GM12892 (cell line): ENCODE measurements around the gene HPS4.

Experiments
- DNase-seq: peaks from one replicate; pipeline ENCODE4 v3.0.0; 2011; ENCODE audit not compliant: insufficient read length
- FAIRE-seq: peaks from 2 replicates; lab custom pipeline; 2011; peaks lifted over from hg19 to GRCh38; lab: Jason Lieb, UNC
- POLR2A ChIP-seq: IDR thresholded peaks from 2 replicates; pipeline ENCODE4 v1.6.1; 2011; ENCODE audit warnings: low read depth, low read length, control low read depth
- POLR2AphosphoS5 ChIP-seq: IDR thresholded peaks from 2 replicates; pipeline ENCODE4 v1.6.1; 2011; ENCODE audit warnings: low read depth, low read length, control low read depth
- TAF1 ChIP-seq: IDR thresholded peaks from 2 replicates; pipeline ENCODE4 v1.6.1; 2011; ENCODE audit warnings: low read depth, mild to moderate bottlenecking, control low read depth, low read length, borderline replicate concordance

HPS4 gene

GRCh38 chr22:26487996-26488395 is 4.4 kb upstream of the HPS4 start:
- TF ChIP-seq TAF1: no peak
- no peak for TF ChIP-seq POLR2AphosphoS5
- no peak for TF ChIP-seq POLR2A
- FAIRE-seq (no peak), DNase-seq (no peak)

GRCh38 chr22:26486394-26486793 is 2.8 kb upstream of the HPS4 start:
- no peak for TF ChIP-seq POLR2A
- TF ChIP-seq TAF1: no peak
- no peak for TF ChIP-seq POLR2AphosphoS5
- FAIRE-seq (no peak), DNase-seq (no peak)

GRCh38 chr22:26485806-26486390 is 2.3 kb upstream of the HPS4 start:
- TF ChIP-seq POLR2A (no peak), TAF1 (no peak), POLR2AphosphoS5 (no peak)
- FAIRE-seq (no peak), DNase-seq (no peak)

GRCh38 chr22:26485013-26485412 is 1.4 kb upstream of the HPS4 start:
- no peak for FAIRE-seq
- TF ChIP-seq POLR2A (no peak), TAF1 (no peak), POLR2AphosphoS5 (no peak)

GRCh38 chr22:26484360-26484706 is 750 bp upstream of the HPS4 start:
- DNase-seq (no peak), FAIRE-seq (no peak)
- TF ChIP-seq POLR2A (no peak), TAF1 (no peak), POLR2AphosphoS5 (no peak)

More at GRCh38 chr22:26485013-26485412, 1.4 kb upstream of the HPS4 start:
- DNase-seq: no peak

GRCh38 chr22:26483043-26483438 is 542 bp downstream of the HPS4 start:
- TF ChIP-seq POLR2AphosphoS5 (no peak), TAF1 (no peak)
- FAIRE-seq: no peak
- DNase-seq: no peak

- TF ChIP-seq POLR2A (no peak), TAF1 (no peak)
- DNase-seq (no peak), FAIRE-seq (no peak)
Measured at GRCh38 chr22:26482161-26482560, 1.4 kb downstream of the HPS4 start.

GRCh38 chr22:26481694-26482093 is 1.9 kb downstream of the HPS4 start:
- FAIRE-seq (peak; percentile 56), DNase-seq (no peak)
- TF ChIP-seq TAF1 (no peak), POLR2AphosphoS5 (no peak), POLR2A (no peak)

GRCh38 chr22:26481112-26481693 is 2.4 kb downstream of the HPS4 start:
- FAIRE-seq (no peak), DNase-seq (no peak)
- TF ChIP-seq TAF1: no peak
- TF ChIP-seq POLR2A: no peak
- TF ChIP-seq POLR2AphosphoS5: no peak

- no peak for TF ChIP-seq TAF1
- no peak for TF ChIP-seq POLR2A
- TF ChIP-seq POLR2AphosphoS5: no peak
- FAIRE-seq: no peak
- no peak for DNase-seq
Measured at GRCh38 chr22:26480611-26480932, 3.0 kb downstream of the HPS4 start.

- DNase-seq (no peak), FAIRE-seq (peak; percentile 24)
- TF ChIP-seq TAF1: no peak
- TF ChIP-seq POLR2AphosphoS5: no peak
- no peak for TF ChIP-seq POLR2A
Measured at GRCh38 chr22:26479792-26480610, 3.6 kb downstream of the HPS4 start.
